Esophagus muscularis mucosa (tissue), 3 donors: ENCODE data around the gene HECTD4.

Experiments used
- POLR2A ChIP-seq: fragments of 450-650 bp; IDR thresholded peaks from one replicate; pipeline ENCODE4 v1.6.1; 2017; ENCODE audit warnings: antibody characterized with exemption, moderate library complexity, mild to moderate bottlenecking, low read depth
- TF ChIP-seq, protein P1 (sequence below), 3 experiments: fragments of 200-600 bp in 2 of 3; fragments of 450-650 bp in 1 of 3; sonication (generic) in 2 of 3; IDR thresholded peaks; one replicate each; pipeline ENCODE4 v1.5.1; 2017 to 2019; ENCODE audit warnings: antibody characterized with exemption in 3 of 3, mild to moderate bottlenecking in 2 of 3, moderate library complexity in 1 of 3

DNA sequence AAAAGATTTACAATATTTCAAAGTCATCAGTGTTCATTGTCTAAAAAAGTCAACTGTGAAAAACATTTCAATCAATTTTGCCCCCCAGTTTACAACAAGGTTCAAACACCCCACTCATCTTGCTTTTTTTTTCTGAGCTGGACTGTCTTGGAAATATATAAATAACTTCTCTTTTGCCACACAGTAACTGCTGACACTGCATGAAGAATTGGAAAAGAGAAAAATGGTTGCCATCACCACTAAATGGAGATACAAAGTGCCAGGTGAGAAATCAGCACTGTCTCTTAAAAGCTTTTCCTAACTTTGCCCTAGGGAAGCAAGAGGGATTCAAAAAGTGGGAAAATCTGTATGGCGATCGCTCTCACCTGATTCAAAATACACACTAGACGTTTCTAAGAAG is 155.5 kb downstream of the HECTD4 start:
- no peak for TF ChIP-seq POLR2A
- TF ChIP-seq, protein P1, sequence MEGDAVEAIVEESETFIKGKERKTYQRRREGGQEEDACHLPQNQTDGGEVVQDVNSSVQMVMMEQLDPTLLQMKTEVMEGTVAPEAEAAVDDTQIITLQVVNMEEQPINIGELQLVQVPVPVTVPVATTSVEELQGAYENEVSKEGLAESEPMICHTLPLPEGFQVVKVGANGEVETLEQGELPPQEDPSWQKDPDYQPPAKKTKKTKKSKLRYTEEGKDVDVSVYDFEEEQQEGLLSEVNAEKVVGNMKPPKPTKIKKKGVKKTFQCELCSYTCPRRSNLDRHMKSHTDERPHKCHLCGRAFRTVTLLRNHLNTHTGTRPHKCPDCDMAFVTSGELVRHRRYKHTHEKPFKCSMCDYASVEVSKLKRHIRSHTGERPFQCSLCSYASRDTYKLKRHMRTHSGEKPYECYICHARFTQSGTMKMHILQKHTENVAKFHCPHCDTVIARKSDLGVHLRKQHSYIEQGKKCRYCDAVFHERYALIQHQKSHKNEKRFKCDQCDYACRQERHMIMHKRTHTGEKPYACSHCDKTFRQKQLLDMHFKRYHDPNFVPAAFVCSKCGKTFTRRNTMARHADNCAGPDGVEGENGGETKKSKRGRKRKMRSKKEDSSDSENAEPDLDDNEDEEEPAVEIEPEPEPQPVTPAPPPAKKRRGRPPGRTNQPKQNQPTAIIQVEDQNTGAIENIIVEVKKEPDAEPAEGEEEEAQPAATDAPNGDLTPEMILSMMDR (IDR thresholded peaks at IDR 0.05), result no peak
